Endothelial cell of umbilical vein (primary cell): ENCODE measurements around the gene AQR.

ENCODE experiments used
- CTCF ChIP-seq, 2 donors: IDR thresholded peaks; 1 replicate in 1 of 2; 2 replicates in 1 of 2; pipeline ENCODE4 v1.5.1; 2011; ENCODE audit warnings: low read length in 2 of 2, mild to moderate bottlenecking in 2 of 2, moderate library complexity in 2 of 2, control low read depth in 1 of 2, inconsistent platforms in 1 of 2, low read depth in 1 of 2; ENCODE audit not compliant: insufficient read depth in 1 of 2; ENCODE audit errors: extremely low read depth in 1 of 2
- EZH2 ChIP-seq: IDR thresholded peaks from 2 replicates; pipeline ENCODE4 v1.6.1; 2012; ENCODE audit warnings: borderline replicate concordance, low read depth, mild to moderate bottlenecking, moderate library complexity, low read length, inconsistent platforms; ENCODE audit not compliant: severe bottlenecking
- FOS ChIP-seq: IDR thresholded peaks from 2 replicates; pipeline ENCODE4 v1.6.1; 2011; ENCODE audit warnings: mild to moderate bottlenecking, low read length, moderate library complexity, borderline replicate concordance; ENCODE audit not compliant: insufficient read depth
- GATA2 ChIP-seq: IDR thresholded peaks from 2 replicates; pipeline ENCODE4 v1.7.0; 2011; ENCODE audit warnings: low read depth, mild to moderate bottlenecking, moderate library complexity, mixed read lengths, low read length; ENCODE audit not compliant: insufficient read length, insufficient read depth
- JUN ChIP-seq: IDR thresholded peaks from 2 replicates; pipeline ENCODE4 v1.6.1; 2011; ENCODE audit warnings: borderline replicate concordance, low read depth; ENCODE audit not compliant: insufficient read length, insufficient read depth
- MAX ChIP-seq: IDR thresholded peaks from 2 replicates; pipeline ENCODE4 v1.6.1; 2011; ENCODE audit not compliant: insufficient read depth, insufficient read length
- MYC ChIP-seq: IDR thresholded peaks from one replicate; pipeline ENCODE4 v1.6.1; 2011; ENCODE audit warnings: mild to moderate bottlenecking, low read depth, low read length
- POLR2A ChIP-seq: IDR thresholded peaks from 2 replicates; pipeline ENCODE4 v1.6.1; 2012; ENCODE audit warnings: low read depth, mild to moderate bottlenecking, control low read depth, low read length
- POLR2AphosphoS5 ChIP-seq: IDR thresholded peaks from 2 replicates; pipeline ENCODE4 v1.6.1; 2012; ENCODE audit warnings: low read depth, mild to moderate bottlenecking, control low read depth, low read length, moderate library complexity; ENCODE audit not compliant: insufficient read depth

GRCh38 chr15:34802371-34802770 is 167.2 kb downstream of the AQR start:
- TF ChIP-seq POLR2AphosphoS5 (no peak), JUN (no peak), CTCF (IDR thresholded peaks at IDR 0.05; ENCODE audit: extremely low read depth in 1 of 2, insufficient read depth in 1 of 2, low read depth in 1 of 2, low read length in 2 of 2) (no peak), MYC (no peak), EZH2 (no peak), POLR2A (no peak), MAX (no peak), FOS (no peak), GATA2 (no peak)
